ENCODE data around the gene CKAP2L.

The CKAP2L gene

DNA sequence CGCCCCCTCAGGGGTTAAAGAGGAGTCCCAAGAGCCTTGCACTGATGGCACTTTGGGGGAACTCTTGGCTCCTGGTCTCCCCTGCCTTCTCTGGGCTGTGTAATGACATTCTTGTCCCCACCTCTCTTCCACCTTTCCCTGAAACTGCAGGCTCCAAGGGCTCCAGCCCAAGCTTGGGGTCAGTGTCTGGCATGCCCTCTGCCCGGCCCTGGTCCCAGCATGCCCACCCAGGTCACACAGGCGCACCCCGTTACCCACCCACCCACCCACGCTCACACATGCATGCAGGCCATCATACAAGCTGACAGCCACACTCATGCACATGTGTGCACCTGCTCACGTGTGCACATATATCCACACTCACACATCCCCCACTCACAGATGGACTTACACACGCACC, 50.5 kb downstream of the CKAP2L start:
- Histone ChIP-seq H3K4me1 (ENCODE audit: control insufficient read depth in 1 of 2, insufficient read depth in 1 of 2, low read depth in 1 of 2, low read length in 1 of 2) (peaks cover 3 to 9% of the 10 kb centered on the region in 2 experiments), H3K36me3 (no peaks in the 10 kb centered on the region), H3K27ac (no peak overlapping the region), H3K4me3 (ENCODE audit: low read depth in 1 of 2, low read length in 1 of 2) (no peak overlapping the region), H3K9me3 (no peaks in the 10 kb centered on the region), H3K27me3 (no peaks in the 10 kb centered on the region)
- TF ChIP-seq, protein P1, sequence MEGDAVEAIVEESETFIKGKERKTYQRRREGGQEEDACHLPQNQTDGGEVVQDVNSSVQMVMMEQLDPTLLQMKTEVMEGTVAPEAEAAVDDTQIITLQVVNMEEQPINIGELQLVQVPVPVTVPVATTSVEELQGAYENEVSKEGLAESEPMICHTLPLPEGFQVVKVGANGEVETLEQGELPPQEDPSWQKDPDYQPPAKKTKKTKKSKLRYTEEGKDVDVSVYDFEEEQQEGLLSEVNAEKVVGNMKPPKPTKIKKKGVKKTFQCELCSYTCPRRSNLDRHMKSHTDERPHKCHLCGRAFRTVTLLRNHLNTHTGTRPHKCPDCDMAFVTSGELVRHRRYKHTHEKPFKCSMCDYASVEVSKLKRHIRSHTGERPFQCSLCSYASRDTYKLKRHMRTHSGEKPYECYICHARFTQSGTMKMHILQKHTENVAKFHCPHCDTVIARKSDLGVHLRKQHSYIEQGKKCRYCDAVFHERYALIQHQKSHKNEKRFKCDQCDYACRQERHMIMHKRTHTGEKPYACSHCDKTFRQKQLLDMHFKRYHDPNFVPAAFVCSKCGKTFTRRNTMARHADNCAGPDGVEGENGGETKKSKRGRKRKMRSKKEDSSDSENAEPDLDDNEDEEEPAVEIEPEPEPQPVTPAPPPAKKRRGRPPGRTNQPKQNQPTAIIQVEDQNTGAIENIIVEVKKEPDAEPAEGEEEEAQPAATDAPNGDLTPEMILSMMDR (IDR thresholded peaks at IDR 0.05), result no peak

GRCh38 chr2:112713585-112713925, 50.9 kb downstream of the CKAP2L start:
- peaks cover 7 to 13% of the 10 kb centered on the region in 2 experiments for H3K4me1 ChIP-seq (ENCODE audit: control insufficient read depth in 1 of 2, insufficient read depth in 1 of 2, low read depth in 1 of 2, low read length in 1 of 2)
- no peaks in the 10 kb centered on the region for H3K36me3 ChIP-seq
- H3K4me3 ChIP-seq (ENCODE audit: low read depth in 1 of 2, low read length in 1 of 2), result no peak overlapping the region
- no peaks in the 10 kb centered on the region for H3K27me3 ChIP-seq
- no peaks in the 10 kb centered on the region for H3K9me3 ChIP-seq
- TF ChIP-seq, protein P1 (IDR thresholded peaks at IDR 0.05), result no peak
- H3K27ac ChIP-seq, result no peak overlapping the region

GRCh38 chr2:112712903-112713584, 51.4 kb downstream of the CKAP2L start:
- Histone ChIP-seq H3K36me3 (no peaks in the 10 kb centered on the region), H3K27ac (no peak overlapping the region), H3K4me1 (ENCODE audit: control insufficient read depth in 1 of 2, insufficient read depth in 1 of 2, low read depth in 1 of 2, low read length in 1 of 2) (peaks cover 11 to 18% of the 10 kb centered on the region in 2 experiments), H3K27me3 (no peaks in the 10 kb centered on the region), H3K4me3 (ENCODE audit: low read depth in 1 of 2, low read length in 1 of 2) (no peak overlapping the region), H3K9me3 (no peaks in the 10 kb centered on the region)
- TF ChIP-seq, protein P1 (IDR thresholded peaks at IDR 0.05), result no peak

- Histone ChIP-seq H3K9me3 (no peaks in the 10 kb centered on the region), H3K4me3 (ENCODE audit: low read depth in 1 of 2, low read length in 1 of 2) (no peak overlapping the region), H3K27ac (no peak overlapping the region), H3K36me3 (no peaks in the 10 kb centered on the region), H3K4me1 (ENCODE audit: control insufficient read depth in 1 of 2, insufficient read depth in 1 of 2, low read depth in 1 of 2, low read length in 1 of 2) (peaks cover 17 to 24% of the 10 kb centered on the region in 2 experiments), H3K27me3 (no peaks in the 10 kb centered on the region)
- TF ChIP-seq, protein P1 (IDR thresholded peaks at IDR 0.05), result no peak
These were observed 51.9 kb downstream of the CKAP2L start for GRCh38 chr2:112712465-112712864.

- no peaks in the 10 kb centered on the region for H3K27me3 ChIP-seq
- TF ChIP-seq, protein P1 (IDR thresholded peaks at IDR 0.05), result no peak
- H3K27ac ChIP-seq, result no peak overlapping the region
These were observed 53.3 kb downstream of the CKAP2L start for GRCh38 chr2:112710956-112711750.

More at GRCh38 chr2:112710956-112711750, 53.3 kb downstream of the CKAP2L start:
- H3K36me3 ChIP-seq, result no peaks in the 10 kb centered on the region
- H3K4me1 ChIP-seq (ENCODE audit: control insufficient read depth in 1 of 2, insufficient read depth in 1 of 2, low read depth in 1 of 2, low read length in 1 of 2), result peaks cover 30 to 37% of the 10 kb centered on the region in 2 experiments
- H3K9me3 ChIP-seq, result no peaks in the 10 kb centered on the region
- no peak overlapping the region for H3K4me3 ChIP-seq (ENCODE audit: low read depth in 1 of 2, low read length in 1 of 2)

Data from neutrophil (primary cell).